AG04450 (cell line): ENCODE results near the gene MLANA. TPM values are rescaled to one million over a fixed set of nuclear protein-coding genes. Genes with fewer than 3 reads are reported as not detected.

ENCODE experiments used
- CTCF ChIA-PET: fragments of 300-600, 350-600 bp; formaldehyde crosslinking; extraction: SDS; loops from one replicate; lab custom pipeline; 2022; ENCODE audit warnings: antibody characterized with exemption, inconsistent platforms; lab: Charles Lee
- POLR2A ChIA-PET: fragments of 350-600 bp; formaldehyde crosslinking; extraction: SDS; loops from one replicate; lab custom pipeline; 2021; ENCODE audit warnings: antibody characterized with exemption, inconsistent platforms; lab: Yijun Ruan, JAX
- DNase-seq: peaks from one replicate; pipeline ENCODE4 v3.0.0-alpha.2; 2011; ENCODE audit warnings: low read depth, low spot score
- H3K27ac ChIP-seq: one replicate; pipeline ENCODE4 v1.5.1; 2012; ENCODE audit warnings: low read depth, low read length, control low read depth
- H3K27me3 ChIP-seq: one replicate; pipeline ENCODE4 v1.6.0; 2012; ENCODE audit warnings: low read length; ENCODE audit not compliant: control insufficient read depth, insufficient read depth
- H3K4me3 ChIP-seq: 2 replicates; pipeline ENCODE4 v1.5.1; 2011; ENCODE audit warnings: mild to moderate bottlenecking, low read depth, low read length, control low read depth
- H3K9me3 ChIP-seq: 2 replicates; pipeline ENCODE4 v1.5.1; 2012; ENCODE audit warnings: low read length; ENCODE audit not compliant: control insufficient read depth, insufficient read depth
- polyA minus RNA-seq: library from RNA; depleted of rRNA, polyadenylated mRNA; stranded (reverse); fragments of >200 nt; gene quantifications from 2 replicates; pipeline ENCODE4 v1.2.3, GENCODE V29; 2011; rRNA and poly(A)+ RNA removed
- polyA plus RNA-seq: library from polyadenylated mRNA; depleted of rRNA; stranded (reverse); fragments of >200 nt; gene quantifications from 2 replicates; pipeline ENCODE4 v1.2.3, GENCODE V29; 2011; rRNA removed
- TF ChIP-seq, protein P1 (sequence below): IDR thresholded peaks from 2 replicates; pipeline ENCODE4 v1.5.1; 2011; ENCODE audit warnings: low read depth, low read length, control low read depth, inconsistent platforms

MLANA gene, protein sequence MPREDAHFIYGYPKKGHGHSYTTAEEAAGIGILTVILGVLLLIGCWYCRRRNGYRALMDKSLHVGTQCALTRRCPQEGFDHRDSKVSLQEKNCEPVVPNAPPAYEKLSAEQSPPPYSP
- polyA plus RNA-seq (not detected in 2 replicates), polyA minus RNA-seq (not detected in 2 replicates)

DNA sequence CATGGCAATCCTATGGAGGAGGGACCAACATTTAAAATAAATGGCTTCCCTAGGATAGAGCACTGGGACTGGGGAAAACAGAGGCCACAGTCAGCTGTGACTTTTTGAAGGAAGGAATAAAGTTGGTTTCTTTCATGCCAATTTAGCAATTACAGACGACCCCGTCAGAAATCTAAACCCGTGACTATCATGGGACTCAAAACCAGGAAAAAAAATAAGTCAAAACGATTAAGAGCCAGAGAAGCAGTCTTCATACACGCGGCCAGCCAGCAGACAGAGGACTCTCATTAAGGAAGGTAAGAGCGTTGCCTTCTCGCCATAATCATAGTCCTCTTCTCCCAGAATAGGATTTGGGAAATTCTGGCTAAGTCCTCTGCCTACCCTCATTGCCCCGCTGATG is at the start of gene MLANA:
TSS of gene MLANA (plus strand) at position 249 of the 400 bp plus-strand sequence. CDS start 1,586 bp downstream, outside the sequence.
- POLR2A ChIA-PET: no interaction called here
- H3K9me3 ChIP-seq: no peaks in the 10 kb centered on the region
- no peak for DNase-seq
- H3K27ac ChIP-seq: no peak within 1 kb of the TSS
- CTCF ChIA-PET: no interaction called here
- peaks cover 9% of the 10 kb centered on the region for H3K27me3 ChIP-seq
- TF ChIP-seq, protein P1, sequence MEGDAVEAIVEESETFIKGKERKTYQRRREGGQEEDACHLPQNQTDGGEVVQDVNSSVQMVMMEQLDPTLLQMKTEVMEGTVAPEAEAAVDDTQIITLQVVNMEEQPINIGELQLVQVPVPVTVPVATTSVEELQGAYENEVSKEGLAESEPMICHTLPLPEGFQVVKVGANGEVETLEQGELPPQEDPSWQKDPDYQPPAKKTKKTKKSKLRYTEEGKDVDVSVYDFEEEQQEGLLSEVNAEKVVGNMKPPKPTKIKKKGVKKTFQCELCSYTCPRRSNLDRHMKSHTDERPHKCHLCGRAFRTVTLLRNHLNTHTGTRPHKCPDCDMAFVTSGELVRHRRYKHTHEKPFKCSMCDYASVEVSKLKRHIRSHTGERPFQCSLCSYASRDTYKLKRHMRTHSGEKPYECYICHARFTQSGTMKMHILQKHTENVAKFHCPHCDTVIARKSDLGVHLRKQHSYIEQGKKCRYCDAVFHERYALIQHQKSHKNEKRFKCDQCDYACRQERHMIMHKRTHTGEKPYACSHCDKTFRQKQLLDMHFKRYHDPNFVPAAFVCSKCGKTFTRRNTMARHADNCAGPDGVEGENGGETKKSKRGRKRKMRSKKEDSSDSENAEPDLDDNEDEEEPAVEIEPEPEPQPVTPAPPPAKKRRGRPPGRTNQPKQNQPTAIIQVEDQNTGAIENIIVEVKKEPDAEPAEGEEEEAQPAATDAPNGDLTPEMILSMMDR: no peak
- no peak within 1 kb of the TSS for H3K4me3 ChIP-seq

DNA sequence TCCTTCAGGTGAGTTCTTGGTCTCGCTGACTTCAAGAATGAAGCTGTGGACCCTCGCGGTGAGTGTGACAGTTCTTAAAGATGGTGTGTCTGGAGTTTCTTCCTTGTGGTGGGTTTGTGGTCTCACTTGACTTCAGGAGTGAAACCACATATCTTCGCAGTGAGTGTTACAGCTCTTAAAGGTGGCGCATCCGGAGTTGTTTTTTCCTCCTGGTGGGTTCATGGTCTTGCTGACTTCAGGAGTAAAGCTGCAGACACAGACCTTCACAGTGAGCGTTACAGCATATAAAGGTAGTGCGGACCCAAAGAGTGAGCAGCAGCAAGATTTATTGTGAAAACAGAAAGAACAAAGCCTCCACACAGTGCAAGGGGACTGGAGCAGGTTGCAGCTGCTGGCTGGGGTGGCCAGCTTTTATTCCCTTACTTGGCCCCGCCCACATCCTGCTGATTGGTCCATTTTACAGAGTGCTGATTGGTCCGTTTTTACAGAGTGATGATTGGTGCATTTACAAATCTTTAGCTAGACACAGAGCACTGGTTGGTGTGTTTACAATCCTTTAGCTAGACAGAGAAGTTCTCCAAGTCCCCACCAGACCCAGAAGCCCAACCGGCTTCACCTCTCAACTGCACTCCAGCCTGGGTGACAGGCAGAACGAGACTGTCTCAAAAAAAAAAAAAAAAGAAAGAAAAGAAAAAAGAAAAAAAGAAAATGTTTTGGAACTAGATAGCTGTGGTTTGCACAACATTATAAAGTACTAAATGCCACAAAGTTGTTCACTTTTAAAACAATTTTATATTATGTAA is 48.7 kb upstream of the MLANA start:
- ChIA-PET CTCF (interaction anchor here (3.7 kb wide), 1 partner anchor 9 kb away, joined by 27 read pairs; the partner anchor contains the start of gene ERMP1), POLR2A (interaction anchor here (0.7 kb wide), 1 partner anchor 43 kb away, joined by 4 read pairs; no protein-coding TSS in a partner anchor)
- TF ChIP-seq, protein P1: no peak
- 0 out of 2 replicates have a peak, but pooled peaks cover 3% of the 10 kb centered on the region for H3K9me3 ChIP-seq
- peaks cover 7% of the 10 kb centered on the region for H3K27me3 ChIP-seq
- no peak overlapping the region for H3K27ac ChIP-seq
- no peak overlapping the region for H3K4me3 ChIP-seq
- DNase-seq: no peak

DNA sequence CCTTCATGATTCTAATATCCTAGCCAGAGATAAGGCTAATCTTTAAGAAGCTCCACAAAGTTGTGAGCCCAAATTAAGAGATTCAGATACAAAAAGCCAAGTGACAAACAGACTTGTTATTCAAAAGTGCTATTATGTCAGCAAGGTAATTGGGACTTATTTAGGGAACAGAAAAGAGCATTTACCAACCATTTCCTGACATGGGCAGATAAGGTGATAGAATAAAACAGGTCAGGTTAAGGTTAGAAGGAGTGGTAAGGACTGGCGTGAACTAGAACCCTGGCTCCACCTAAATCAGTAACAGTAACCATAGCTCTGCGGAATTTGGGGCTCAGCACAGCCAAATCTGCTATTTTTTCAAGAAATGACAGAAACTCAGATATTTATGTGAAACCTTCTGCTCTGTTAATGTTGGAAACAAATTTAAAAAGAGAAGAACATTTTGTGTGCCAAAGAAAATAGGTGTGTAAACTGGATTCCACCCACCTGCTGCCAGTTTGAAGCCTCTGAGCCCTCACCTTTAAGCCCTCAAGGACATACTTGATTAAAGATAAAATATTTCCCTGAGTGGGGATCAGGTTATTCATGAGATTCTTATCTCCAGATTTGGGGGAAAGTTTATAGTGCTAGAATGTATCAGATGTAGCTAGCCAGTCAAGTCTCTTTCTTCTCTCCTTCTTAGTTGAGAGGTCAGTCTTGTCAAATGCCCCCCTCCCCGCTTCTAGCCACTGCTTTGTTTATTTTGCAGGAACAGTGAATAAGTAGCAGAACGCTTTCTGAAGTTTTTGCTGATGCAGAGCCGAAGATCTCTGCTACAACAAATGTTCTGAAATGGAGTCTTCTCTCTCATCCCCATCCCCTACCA is 47.5 kb upstream of the MLANA start:
- Histone ChIP-seq H3K9me3 (0 out of 2 replicates have a peak, but pooled peaks cover 3% of the 10 kb centered on the region), H3K4me3 (no peak overlapping the region), H3K27ac (no peak overlapping the region), H3K27me3 (peaks cover 11% of the 10 kb centered on the region)
- TF ChIP-seq, protein P1: no peak
- ChIA-PET POLR2A (interaction anchor here (0.7 kb wide), 1 partner anchor 44 kb away, joined by 4 read pairs; no protein-coding TSS in a partner anchor), CTCF (interaction anchor here (0.6 to 3.7 kb wide), 2 partner anchors 10 to 312 kb away, joined by 3 to 27 read pairs; partner anchors contain the start of gene ERMP1)
- DNase-seq: no peak

DNA sequence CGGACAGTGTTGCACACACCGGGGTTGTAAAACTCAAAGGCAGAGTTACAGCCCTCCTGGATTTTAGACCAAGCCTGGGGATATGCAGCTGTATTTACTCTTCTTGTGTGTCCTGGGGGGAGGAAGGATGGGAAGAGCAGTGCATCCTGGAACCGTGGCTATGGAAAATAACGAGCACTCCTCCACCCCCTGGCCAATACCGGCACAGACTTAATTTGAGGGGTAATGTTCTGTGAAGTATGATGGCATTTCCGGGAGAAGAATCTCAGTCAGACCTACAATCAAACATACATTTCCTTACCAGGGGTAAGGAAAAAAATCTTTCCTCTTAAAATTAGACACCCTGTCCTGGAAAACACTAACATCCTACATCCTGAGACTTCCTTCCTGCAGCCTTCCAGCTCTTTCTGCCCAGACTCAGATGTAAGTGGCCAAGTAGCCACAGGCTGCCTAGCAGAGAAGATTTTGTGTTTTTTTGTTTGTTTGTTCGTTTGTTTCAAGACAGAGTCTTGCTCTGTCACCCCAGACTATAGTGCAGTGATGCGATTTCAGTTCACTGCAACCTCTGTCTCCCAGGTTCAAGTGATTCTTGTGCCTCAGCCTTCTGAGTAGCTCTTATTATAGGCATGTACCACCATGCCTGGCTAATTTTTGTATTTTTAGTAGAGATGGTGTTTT is 46.8 kb upstream of the MLANA start:
- TF ChIP-seq, protein P1: no peak
- H3K27ac ChIP-seq: no peak overlapping the region
- no peak for DNase-seq

More for the DNA sequence above, 46.8 kb upstream of the MLANA start:
- POLR2A ChIA-PET: no interaction called here
- Histone ChIP-seq H3K27me3 (peaks cover 13% of the 10 kb centered on the region), H3K4me3 (no peak overlapping the region), H3K9me3 (0 out of 2 replicates have a peak, but pooled peaks cover 3% of the 10 kb centered on the region)
- CTCF ChIA-PET: interaction anchor here (0.6 to 3.7 kb wide), 2 partner anchors 11 to 311 kb away, joined by 3 to 27 read pairs; partner anchors contain the start of gene ERMP1
